ENCODE measurements around the gene ACOXL. TPM values are rescaled to one million over a fixed set of nuclear protein-coding genes. Genes with fewer than 3 reads are reported as not detected.

Gene ACOXL
- total and polyA plus RNA-seq, 2 of the 8 experiments (the other 6 are each of a cell fraction or from before 2014, with no cell fraction given), result 11.4 to 20.6 TPM

DNA sequence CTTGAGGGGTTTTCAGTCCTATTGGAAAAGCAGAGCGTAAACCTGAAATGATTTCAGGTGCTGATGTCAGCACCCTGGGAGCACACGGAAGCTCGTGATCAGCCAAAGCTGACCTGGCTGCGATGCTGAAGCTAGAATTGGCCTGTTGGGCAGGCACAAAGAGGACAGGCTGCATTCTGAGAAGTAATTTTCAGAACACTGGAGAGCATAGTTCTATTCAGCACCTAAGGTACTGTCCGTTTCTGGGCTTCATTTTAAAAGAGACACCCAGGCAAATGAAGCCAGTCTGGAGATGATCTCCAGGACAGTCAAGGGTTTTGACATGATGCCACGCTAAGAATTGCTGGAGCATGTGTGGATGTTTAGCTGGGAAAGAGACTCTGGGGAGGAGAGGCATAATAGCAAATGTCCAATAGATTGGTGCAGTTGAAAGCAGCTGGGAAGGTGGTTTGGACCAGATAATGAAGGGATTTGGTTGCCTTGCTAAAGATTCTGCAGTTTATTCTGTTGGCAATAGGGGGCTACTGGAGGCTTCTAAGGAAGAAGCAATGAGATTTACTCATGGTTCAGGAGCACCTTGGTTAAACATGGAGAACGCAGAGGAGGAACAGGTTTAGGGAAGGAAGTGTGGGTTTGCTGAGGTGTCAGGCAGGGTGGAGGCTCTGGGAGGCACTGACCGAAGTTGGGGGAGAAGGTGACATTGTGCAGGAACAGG, 86.6 kb downstream of the ACOXL start:
- Histone ChIP-seq H3K4me2 (ENCODE audit: insufficient read depth in 1 of 2, low read depth in 2 of 2, low read length in 2 of 2) (no peak overlapping the region), H3K9me3 (ENCODE audit: insufficient read depth in 2 of 2, low read depth in 1 of 2, low read length in 1 of 2) (0 out of 4 replicates have a peak, but pooled peaks cover 0 to 6% of the 10 kb centered on the region in 2 experiments), H3K23me2 (ENCODE audit: low read depth, low read length) (peaks cover 4% of the 10 kb centered on the region; the same call in 1 of the 2 replicates), H2BK120ac (replicated peaks; ENCODE audit: low read depth, low read length) (no peak overlapping the region), H3K4ac (replicated peaks; ENCODE audit: insufficient read length, low read depth, low read length) (no peak overlapping the region), H4K5ac (ENCODE audit: insufficient read length, low read depth, low read length) (no peak overlapping the region), H4K91ac (replicated peaks; ENCODE audit: insufficient read length, low read length) (no peak overlapping the region), H2BK20ac (ENCODE audit: low read length) (no peak overlapping the region), H3K27ac (ENCODE audit: low read depth, low read length) (no peak overlapping the region), H3K36me3 (ENCODE audit: control insufficient read depth in 2 of 4, insufficient read depth in 4 of 4, low read length in 3 of 4) (peaks cover 0 to 26% (median 8%) of the 10 kb centered on the region in 4 experiments; a peak in 5 of 8 replicates), H3K18ac (ENCODE audit: extremely low read depth, low read length) (no peak overlapping the region), H2BK15ac (ENCODE audit: low read length) (no peak overlapping the region), H2AK5ac (ENCODE audit: low read depth, low read length) (no peak overlapping the region), H3K4me1 (replicated peaks in 1 of 4; ENCODE audit: control insufficient read depth in 3 of 4, insufficient read depth in 4 of 4, low read length in 3 of 4) (no peaks in the 10 kb centered on the region), H3K79me1 (ENCODE audit: low read depth, low read length) (no peaks in the 10 kb centered on the region), H3K4me3 (ENCODE audit: extremely low read depth in 1 of 4, insufficient read depth in 2 of 4, low read depth in 3 of 4, low read length in 4 of 4) (no peak overlapping the region), H3K9ac (replicated peaks in 1 of 4; ENCODE audit: extremely low read depth in 1 of 4, low read depth in 3 of 4, low read length in 3 of 4) (no peak overlapping the region), H4K8ac (ENCODE audit: extremely low read depth, insufficient read depth, low read length) (no peak overlapping the region), H4K20me1 (replicated peaks in 1 of 2; ENCODE audit: control insufficient read depth in 1 of 2, insufficient read depth in 2 of 2, low read length in 2 of 2) (no peaks in the 10 kb centered on the region), H2BK5ac (ENCODE audit: low read depth, low read length) (no peak overlapping the region), H2AFZ (ENCODE audit: low read length) (no peak overlapping the region), H3K27me3 (replicated peaks in 1 of 4; ENCODE audit: control insufficient read depth in 3 of 4, extremely low read depth in 1 of 4, insufficient read depth in 3 of 4, low read length in 3 of 4) (no peaks in the 10 kb centered on the region), H3K56ac (replicated peaks; ENCODE audit: insufficient read length, low read depth, low read length) (no peak overlapping the region), H3K23ac (ENCODE audit: insufficient read length) (no peak overlapping the region), H2BK12ac (ENCODE audit: low read depth, low read length) (no peak overlapping the region), H3K14ac (ENCODE audit: insufficient read length) (no peak overlapping the region), H3K79me2 (ENCODE audit: control insufficient read depth in 1 of 2, insufficient read depth in 2 of 2, low read length in 2 of 2) (no peaks in the 10 kb centered on the region)
- FAIRE-seq (no peak), DNase-seq (ENCODE audit: low read depth in 1 of 2, low spot score in 2 of 2) (peak in 1 of 2 experiments; percentile 29)
- WGBS, 2 experiments (ENCODE audit: extremely low coverage in 1 of 2, insufficient coverage in 1 of 2, insufficient read length in 1 of 2, insufficient replicate concordance in 2 of 2, low coverage in 1 of 2, low lambda C conversion rate in 2 of 2, missing lambda C conversion rate in 1 of 2), result 93% methylated on average over 8 of the region's 8 CpGs; no CpG with 5 or more reads in 1 of the 2 experiments
- ChIA-PET POLR2A (ENCODE audit: partially characterized antibody) (no interaction called here), CTCF (ENCODE audit: partially characterized antibody) (interaction anchor here (0.6 to 2.0 kb wide), 21 partner anchors 7 to 280 kb away, joined by 3 to 10 read pairs (median 4); no protein-coding TSS in a partner anchor)
- TF ChIP-seq, protein P1, sequence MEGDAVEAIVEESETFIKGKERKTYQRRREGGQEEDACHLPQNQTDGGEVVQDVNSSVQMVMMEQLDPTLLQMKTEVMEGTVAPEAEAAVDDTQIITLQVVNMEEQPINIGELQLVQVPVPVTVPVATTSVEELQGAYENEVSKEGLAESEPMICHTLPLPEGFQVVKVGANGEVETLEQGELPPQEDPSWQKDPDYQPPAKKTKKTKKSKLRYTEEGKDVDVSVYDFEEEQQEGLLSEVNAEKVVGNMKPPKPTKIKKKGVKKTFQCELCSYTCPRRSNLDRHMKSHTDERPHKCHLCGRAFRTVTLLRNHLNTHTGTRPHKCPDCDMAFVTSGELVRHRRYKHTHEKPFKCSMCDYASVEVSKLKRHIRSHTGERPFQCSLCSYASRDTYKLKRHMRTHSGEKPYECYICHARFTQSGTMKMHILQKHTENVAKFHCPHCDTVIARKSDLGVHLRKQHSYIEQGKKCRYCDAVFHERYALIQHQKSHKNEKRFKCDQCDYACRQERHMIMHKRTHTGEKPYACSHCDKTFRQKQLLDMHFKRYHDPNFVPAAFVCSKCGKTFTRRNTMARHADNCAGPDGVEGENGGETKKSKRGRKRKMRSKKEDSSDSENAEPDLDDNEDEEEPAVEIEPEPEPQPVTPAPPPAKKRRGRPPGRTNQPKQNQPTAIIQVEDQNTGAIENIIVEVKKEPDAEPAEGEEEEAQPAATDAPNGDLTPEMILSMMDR (IDR thresholded peaks at IDR 0.05; ENCODE audit: control extremely low read depth in 1 of 3, insufficient read depth in 1 of 3, low read depth in 1 of 3, low read length in 3 of 3), result peak in 2 of 3 experiments; percentile 25 to 29; a peak in 2 of 4 replicates
- TF ChIP-seq YY1 (IDR thresholded peaks at IDR 0.05; ENCODE audit: low read depth, low read length), result no peak
- peak; percentile 23 to 42; a peak in 3 of 4 replicates for TF ChIP-seq RAD21 (IDR thresholded peaks at IDR 0.05 in 1 of 2, conservative IDR thresholded peaks at IDR 0.05 in 1 of 2; ENCODE audit: low read depth in 2 of 2, low read length in 2 of 2)
- TF ChIP-seq, protein P2, sequence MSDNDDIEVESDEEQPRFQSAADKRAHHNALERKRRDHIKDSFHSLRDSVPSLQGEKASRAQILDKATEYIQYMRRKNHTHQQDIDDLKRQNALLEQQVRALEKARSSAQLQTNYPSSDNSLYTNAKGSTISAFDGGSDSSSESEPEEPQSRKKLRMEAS (IDR thresholded peaks at IDR 0.05), result no peak
